Left ventricle myocardium inferior (tissue), 1 donor: Measurements from ENCODE around the gene ZFP57. TPM values are rescaled to one million over a fixed set of nuclear protein-coding genes. Genes with fewer than 3 reads are reported as not detected.

Source experiments
- DNase-seq: peaks from one replicate; pipeline ENCODE4 v3.0.0-alpha.2; 2020
- H3K27ac ChIP-seq: fragments of 200-600 bp; replicated peaks from 2 replicates; pipeline ENCODE4 v1.8.0; 2021
- H3K27me3 ChIP-seq: fragments of 200-600 bp; 2 replicates; pipeline ENCODE4 v1.8.0; 2021; ENCODE audit warnings: low read depth
- H3K36me3 ChIP-seq: fragments of 200-600 bp; 2 replicates; pipeline ENCODE4 v1.8.0; 2021
- H3K4me1 ChIP-seq: fragments of 200-600 bp; 2 replicates; pipeline ENCODE4 v1.8.0; 2021
- H3K4me3 ChIP-seq: fragments of 200-600 bp; 2 replicates; pipeline ENCODE4 v1.8.0; 2021; ENCODE audit warnings: mild to moderate bottlenecking, moderate library complexity
- H3K9me3 ChIP-seq: fragments of 200-600 bp; replicated peaks from 2 replicates; pipeline ENCODE4 v1.8.0; 2021
- intact Hi-C: fragments of 100-400 bp; cut with micrococcal nuclease; formaldehyde crosslinking; loops from one replicate; pipeline ENCODE4 v1.11.0; 2022
- total RNA-seq: library from RNA; stranded (reverse); fragmentation: NEBNext Ultra II Directional; extraction: Animal tissue kit (Norgen Biotek cat#: 25700); gene quantifications from one replicate; pipeline ENCODE4 v1.2.1, GENCODE V29; 2021
- TF ChIP-seq, protein P1 (sequence below): fragments of 200-600 bp; IDR thresholded peaks from 2 replicates; pipeline ENCODE4 v1.8.0; 2021; ENCODE audit warnings: antibody characterized with exemption, mild to moderate bottlenecking, borderline replicate concordance
- donor health status: DM: no; HTN: yes; CAD: no; lungs with severe emphysema.

The ZFP57 gene
- total RNA-seq, 1 donor from 2014 or later, result not detected

DNA sequence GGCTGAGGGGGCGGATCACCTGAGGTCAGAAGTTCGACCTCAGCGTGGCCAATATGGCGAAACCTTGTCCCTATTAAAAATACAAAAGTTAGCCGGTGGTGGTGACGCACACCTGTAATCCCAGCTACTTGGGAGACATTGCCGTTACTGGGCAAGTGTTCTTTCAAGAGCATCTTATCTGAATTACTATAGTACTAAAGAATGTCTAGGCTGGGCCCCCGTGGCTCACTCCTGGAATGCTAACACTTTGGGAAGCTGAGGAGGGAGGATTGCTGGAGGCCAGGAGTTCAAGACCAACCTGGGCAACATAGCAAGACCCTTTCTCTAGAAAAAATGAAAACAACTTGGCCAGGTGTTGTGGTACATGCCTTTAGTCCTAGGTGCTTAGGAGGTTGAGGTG lies 859 bp upstream of the ZFP57 start:
- Histone ChIP-seq H3K4me1 (no peaks in the 10 kb centered on the region), H3K27me3 (peaks cover 20% of the 10 kb centered on the region), H3K36me3 (no peaks in the 10 kb centered on the region), H3K27ac (no peak overlapping the region), H3K9me3 (no peaks in the 10 kb centered on the region), H3K4me3 (no peak overlapping the region)
- intact Hi-C loops, result no loop called here
- DNase-seq, result no peak
- TF ChIP-seq, protein P1, sequence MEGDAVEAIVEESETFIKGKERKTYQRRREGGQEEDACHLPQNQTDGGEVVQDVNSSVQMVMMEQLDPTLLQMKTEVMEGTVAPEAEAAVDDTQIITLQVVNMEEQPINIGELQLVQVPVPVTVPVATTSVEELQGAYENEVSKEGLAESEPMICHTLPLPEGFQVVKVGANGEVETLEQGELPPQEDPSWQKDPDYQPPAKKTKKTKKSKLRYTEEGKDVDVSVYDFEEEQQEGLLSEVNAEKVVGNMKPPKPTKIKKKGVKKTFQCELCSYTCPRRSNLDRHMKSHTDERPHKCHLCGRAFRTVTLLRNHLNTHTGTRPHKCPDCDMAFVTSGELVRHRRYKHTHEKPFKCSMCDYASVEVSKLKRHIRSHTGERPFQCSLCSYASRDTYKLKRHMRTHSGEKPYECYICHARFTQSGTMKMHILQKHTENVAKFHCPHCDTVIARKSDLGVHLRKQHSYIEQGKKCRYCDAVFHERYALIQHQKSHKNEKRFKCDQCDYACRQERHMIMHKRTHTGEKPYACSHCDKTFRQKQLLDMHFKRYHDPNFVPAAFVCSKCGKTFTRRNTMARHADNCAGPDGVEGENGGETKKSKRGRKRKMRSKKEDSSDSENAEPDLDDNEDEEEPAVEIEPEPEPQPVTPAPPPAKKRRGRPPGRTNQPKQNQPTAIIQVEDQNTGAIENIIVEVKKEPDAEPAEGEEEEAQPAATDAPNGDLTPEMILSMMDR, result no peak

DNA sequence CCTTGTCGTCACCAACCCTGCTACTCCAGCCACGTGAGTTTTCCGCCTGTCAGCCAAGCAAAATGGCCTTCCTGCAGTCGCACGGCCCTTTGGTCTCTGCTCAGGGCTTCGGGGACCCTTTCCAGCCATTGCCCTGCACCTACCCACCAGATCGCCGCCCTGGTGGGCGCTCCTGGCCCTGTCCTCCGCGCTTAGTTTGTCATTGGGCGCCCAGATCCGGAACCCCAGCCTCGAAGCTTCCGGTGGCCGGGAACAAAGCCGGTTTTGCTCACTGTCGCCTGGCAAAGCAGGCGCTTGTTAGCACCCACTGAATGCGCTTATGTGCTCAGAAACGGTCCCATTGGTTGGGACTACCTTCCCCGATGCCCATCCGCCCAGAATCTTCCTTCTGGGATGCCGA lies 536 bp downstream of the ZFP57 start:
- H3K36me3 ChIP-seq, result no peaks in the 10 kb centered on the region
- DNase-seq, result no peak
- intact Hi-C loops, result no loop called here
- TF ChIP-seq, protein P1, result no peak
- H3K27me3 ChIP-seq, result peaks cover 20% of the 10 kb centered on the region
- H3K4me3 ChIP-seq, result no peak overlapping the region
- H3K4me1 ChIP-seq, result no peaks in the 10 kb centered on the region
- no peaks in the 10 kb centered on the region for H3K9me3 ChIP-seq
- H3K27ac ChIP-seq, result no peak overlapping the region

DNA sequence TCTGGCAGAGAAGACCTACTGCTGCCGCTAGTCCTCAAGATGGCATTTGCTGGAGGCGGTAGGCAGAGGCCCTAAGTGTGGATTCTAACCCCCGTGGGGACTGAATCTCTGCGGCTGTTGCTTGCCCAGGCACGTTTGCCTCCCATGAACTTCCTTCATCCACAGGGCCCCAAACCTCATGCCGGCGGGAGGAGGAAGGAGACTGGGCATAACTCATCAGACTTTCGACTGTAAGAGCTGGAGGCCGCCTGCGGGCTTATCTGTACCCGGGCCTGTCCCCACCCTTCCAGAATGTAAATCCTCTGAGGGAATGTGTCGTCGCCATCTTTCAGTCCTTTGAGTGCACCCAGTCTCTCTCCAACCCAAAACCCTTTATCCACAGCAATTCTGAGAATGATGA lies 990 bp downstream of the ZFP57 start:
- Histone ChIP-seq H3K27me3 (peaks cover 20% of the 10 kb centered on the region), H3K4me3 (no peak overlapping the region), H3K9me3 (no peaks in the 10 kb centered on the region), H3K36me3 (no peaks in the 10 kb centered on the region), H3K4me1 (no peaks in the 10 kb centered on the region), H3K27ac (no peak overlapping the region)
- intact Hi-C loops, result no loop called here
- no peak for DNase-seq
- TF ChIP-seq, protein P1, result no peak

DNA sequence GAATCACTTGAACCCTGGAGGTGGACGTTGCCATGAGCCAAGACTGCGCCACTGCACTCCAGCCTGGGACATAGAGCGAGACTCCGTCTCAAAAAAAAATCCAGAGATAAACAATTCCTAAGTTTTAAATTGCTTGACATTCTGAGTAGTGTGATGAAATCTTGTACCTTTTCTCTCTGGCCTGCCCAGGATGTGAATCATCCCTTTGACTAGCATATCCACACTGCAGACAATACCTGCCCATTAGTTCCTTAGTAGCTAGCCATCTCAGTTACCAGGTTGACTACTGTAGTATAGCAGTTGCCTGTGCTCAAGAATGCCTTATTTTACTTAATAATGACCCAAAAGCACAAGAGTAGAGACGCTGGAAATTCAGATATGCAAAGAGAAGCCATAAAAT lies 2.8 kb downstream of the ZFP57 start:
- intact Hi-C loops, result no loop called here
- Histone ChIP-seq H3K27me3 (peaks cover 20% of the 10 kb centered on the region), H3K27ac (no peak overlapping the region), H3K4me3 (no peak overlapping the region), H3K36me3 (no peaks in the 10 kb centered on the region), H3K4me1 (no peaks in the 10 kb centered on the region), H3K9me3 (no peaks in the 10 kb centered on the region)
- DNase-seq, result no peak
- TF ChIP-seq, protein P1, result no peak

DNA sequence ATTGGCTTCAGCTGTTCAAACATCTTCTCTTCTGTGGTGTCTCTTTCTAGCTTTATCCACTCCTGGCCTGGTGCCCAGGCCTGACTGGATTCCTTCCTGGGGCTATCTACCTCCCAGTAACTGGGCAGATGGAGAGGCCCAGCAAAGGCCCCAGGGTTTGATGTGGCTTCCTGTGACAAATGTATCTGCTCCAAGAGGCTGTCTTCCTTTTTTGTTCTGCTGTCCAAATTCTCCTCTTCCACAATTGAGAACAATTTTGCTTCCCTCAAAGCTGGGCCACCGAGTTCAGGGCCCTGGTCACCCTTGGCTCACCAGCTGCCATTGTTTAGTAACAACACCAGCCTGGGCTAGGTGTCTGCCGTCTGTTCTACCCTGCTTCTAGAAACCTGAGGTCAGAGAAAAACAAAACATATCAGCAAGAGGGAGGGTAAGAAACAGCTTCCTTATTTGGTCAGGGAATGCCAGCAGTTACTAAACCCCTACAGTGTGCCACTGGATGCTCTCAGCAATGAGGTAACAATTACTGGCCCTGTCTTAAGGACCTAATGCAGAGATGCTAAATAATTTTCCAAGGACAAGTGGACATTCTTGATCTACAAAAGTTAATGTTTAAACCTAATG lies 3.9 kb downstream of the ZFP57 start:
- peaks cover 20% of the 10 kb centered on the region for H3K27me3 ChIP-seq
- intact Hi-C loops, result no loop called here
- H3K27ac ChIP-seq, result no peak overlapping the region
- no peaks in the 10 kb centered on the region for H3K4me1 ChIP-seq
- H3K4me3 ChIP-seq, result no peak overlapping the region
- TF ChIP-seq, protein P1, result no peak
- H3K36me3 ChIP-seq, result no peaks in the 10 kb centered on the region
- no peaks in the 10 kb centered on the region for H3K9me3 ChIP-seq
- no peak for DNase-seq
